ENCODE data around the gene MBOAT2.

Gene MBOAT2

DNA sequence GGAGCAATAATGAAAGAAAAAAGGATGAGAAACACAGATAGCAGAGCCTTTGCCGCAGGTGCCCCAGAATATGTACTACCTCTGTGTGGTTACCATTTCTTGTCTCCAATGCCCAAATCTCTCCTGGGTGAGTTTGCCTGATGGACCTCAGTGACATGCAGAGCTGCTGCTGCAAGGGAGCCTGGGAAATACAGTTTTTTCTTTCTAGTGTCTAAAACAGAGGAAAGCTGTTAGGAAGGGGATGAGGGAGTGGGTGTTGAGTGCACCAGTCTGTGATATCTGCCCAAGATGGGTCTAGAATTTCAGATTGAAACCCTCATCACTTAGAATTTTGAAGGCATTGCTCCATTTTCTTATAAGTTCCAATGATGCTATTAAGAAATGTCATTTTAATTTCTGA, 9.9 kb upstream of the MBOAT2 start:
- TF ChIP-seq EZH2phosphoT487 (conservative IDR thresholded peaks at IDR 0.05; ENCODE audit: low read length) = no peak
- TF ChIP-seq, protein P1, sequence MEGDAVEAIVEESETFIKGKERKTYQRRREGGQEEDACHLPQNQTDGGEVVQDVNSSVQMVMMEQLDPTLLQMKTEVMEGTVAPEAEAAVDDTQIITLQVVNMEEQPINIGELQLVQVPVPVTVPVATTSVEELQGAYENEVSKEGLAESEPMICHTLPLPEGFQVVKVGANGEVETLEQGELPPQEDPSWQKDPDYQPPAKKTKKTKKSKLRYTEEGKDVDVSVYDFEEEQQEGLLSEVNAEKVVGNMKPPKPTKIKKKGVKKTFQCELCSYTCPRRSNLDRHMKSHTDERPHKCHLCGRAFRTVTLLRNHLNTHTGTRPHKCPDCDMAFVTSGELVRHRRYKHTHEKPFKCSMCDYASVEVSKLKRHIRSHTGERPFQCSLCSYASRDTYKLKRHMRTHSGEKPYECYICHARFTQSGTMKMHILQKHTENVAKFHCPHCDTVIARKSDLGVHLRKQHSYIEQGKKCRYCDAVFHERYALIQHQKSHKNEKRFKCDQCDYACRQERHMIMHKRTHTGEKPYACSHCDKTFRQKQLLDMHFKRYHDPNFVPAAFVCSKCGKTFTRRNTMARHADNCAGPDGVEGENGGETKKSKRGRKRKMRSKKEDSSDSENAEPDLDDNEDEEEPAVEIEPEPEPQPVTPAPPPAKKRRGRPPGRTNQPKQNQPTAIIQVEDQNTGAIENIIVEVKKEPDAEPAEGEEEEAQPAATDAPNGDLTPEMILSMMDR (IDR thresholded peaks at IDR 0.05; ENCODE audit: insufficient read depth, low read length, poor library complexity, severe bottlenecking) = no peak
- Histone ChIP-seq H3K4me3 (ENCODE audit: insufficient read depth, low read length, poor library complexity, severe bottlenecking) (no peak overlapping the region), H3F3A (ENCODE audit: insufficient read depth) (no peaks in the 10 kb centered on the region), H3K9me3 (ENCODE audit: insufficient read depth, low read length) (no peaks in the 10 kb centered on the region), H3K9ac (ENCODE audit: low read length) (no peak overlapping the region), H3K4me2 (ENCODE audit: low read depth, low read length, poor library complexity, severe bottlenecking) (no peak overlapping the region), H4K20me1 (ENCODE audit: low read depth, low read length) (no peaks in the 10 kb centered on the region), H3K36me3 (ENCODE audit: low read length) (no peaks in the 10 kb centered on the region), H3K79me2 (ENCODE audit: insufficient read depth, low read length) (no peaks in the 10 kb centered on the region), H3K27me3 (ENCODE audit: low read length) (no peaks in the 10 kb centered on the region), H2AFZ (ENCODE audit: low read depth, low read length, severe bottlenecking) (no peak overlapping the region), H3K27ac (ENCODE audit: low read depth, low read length) (no peak overlapping the region), H3K9me2 (replicated peaks; ENCODE audit: insufficient read depth, low read length) (no peaks in the 10 kb centered on the region)

DNA sequence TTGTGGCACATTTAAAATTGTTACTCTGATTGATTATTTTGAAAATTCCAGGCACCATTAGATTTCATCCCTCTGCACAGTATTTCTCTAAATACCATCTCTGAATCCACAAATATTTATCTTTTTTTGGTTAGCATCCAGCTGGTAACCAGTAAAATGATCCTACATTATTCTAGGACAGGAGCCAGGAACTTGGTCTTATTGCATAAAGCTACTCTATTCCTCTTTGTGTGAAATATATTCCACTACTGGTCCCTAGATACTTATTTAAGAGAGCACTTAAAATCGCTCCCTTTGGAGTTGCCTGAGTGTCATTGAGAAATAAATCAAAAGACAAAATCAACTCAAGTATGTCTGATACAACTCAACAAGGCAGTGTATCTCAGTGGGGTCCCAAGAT, 7.4 kb upstream of the MBOAT2 start:
- H3K27ac ChIP-seq (ENCODE audit: low read depth, low read length) = no peak overlapping the region
- H3K4me3 ChIP-seq (ENCODE audit: insufficient read depth, low read length, poor library complexity, severe bottlenecking) = no peak overlapping the region
- TF ChIP-seq, protein P1 (IDR thresholded peaks at IDR 0.05; ENCODE audit: insufficient read depth, low read length, poor library complexity, severe bottlenecking) = no peak
- no peak for TF ChIP-seq EZH2phosphoT487 (conservative IDR thresholded peaks at IDR 0.05; ENCODE audit: low read length)

DNA sequence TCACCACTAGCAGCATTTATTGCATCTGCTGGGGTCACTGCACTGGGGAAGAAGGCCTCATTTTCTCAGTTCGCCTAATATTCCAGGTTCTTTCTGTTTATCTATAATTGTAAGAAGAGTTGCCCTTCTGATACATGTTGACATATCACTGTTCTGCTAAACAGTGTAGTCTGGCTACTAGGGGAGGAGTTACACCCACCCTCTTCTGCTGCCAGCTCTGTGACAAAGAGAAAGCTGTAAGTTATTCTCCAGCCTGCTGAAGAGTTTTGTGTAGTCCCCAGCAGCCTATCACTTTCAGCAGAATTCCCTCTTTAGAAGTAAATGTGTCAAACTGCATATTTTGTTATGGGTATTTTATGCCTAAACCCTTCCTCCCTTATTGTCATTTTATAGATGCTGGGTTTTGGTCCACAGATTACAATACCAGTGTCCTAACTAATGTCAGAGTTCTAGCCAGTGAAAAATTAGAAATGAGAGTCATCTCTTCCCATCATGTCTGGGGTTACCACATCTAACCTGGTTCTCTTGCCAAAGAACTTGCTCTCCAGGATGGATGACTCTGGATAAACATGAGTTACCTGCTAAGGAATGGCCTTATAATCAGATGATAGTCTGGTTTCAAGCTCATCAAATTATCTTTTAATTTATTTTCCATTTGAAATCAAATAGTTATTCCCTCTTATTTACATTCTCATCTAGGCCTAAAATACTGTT, 5.6 kb upstream of the MBOAT2 start:
- H4K20me1 ChIP-seq (ENCODE audit: low read depth, low read length) = no peaks in the 10 kb centered on the region

More for the DNA sequence above, 7.4 kb upstream of the MBOAT2 start:
- Histone ChIP-seq H3K27me3 (ENCODE audit: low read length) (no peaks in the 10 kb centered on the region), H2AFZ (ENCODE audit: low read depth, low read length, severe bottlenecking) (no peak overlapping the region), H3K9ac (ENCODE audit: low read length) (no peak overlapping the region), H3F3A (ENCODE audit: insufficient read depth) (no peaks in the 10 kb centered on the region), H3K9me3 (ENCODE audit: insufficient read depth, low read length) (no peaks in the 10 kb centered on the region), H3K79me2 (ENCODE audit: insufficient read depth, low read length) (no peaks in the 10 kb centered on the region), H4K20me1 (ENCODE audit: low read depth, low read length) (no peaks in the 10 kb centered on the region), H3K4me2 (ENCODE audit: low read depth, low read length, poor library complexity, severe bottlenecking) (no peak overlapping the region), H3K36me3 (ENCODE audit: low read length) (no peaks in the 10 kb centered on the region), H3K9me2 (replicated peaks; ENCODE audit: insufficient read depth, low read length) (no peaks in the 10 kb centered on the region)

More for the DNA sequence above, 5.6 kb upstream of the MBOAT2 start:
- H3K27me3 ChIP-seq (ENCODE audit: low read length) = no peaks in the 10 kb centered on the region
- H3F3A ChIP-seq (ENCODE audit: insufficient read depth) = no peaks in the 10 kb centered on the region
- H3K79me2 ChIP-seq (ENCODE audit: insufficient read depth, low read length) = no peaks in the 10 kb centered on the region
- TF ChIP-seq EZH2phosphoT487 (conservative IDR thresholded peaks at IDR 0.05; ENCODE audit: low read length) = no peak
- TF ChIP-seq, protein P1 (IDR thresholded peaks at IDR 0.05; ENCODE audit: insufficient read depth, low read length, poor library complexity, severe bottlenecking) = no peak
- no peak overlapping the region for H3K9ac ChIP-seq (ENCODE audit: low read length)
- no peaks in the 10 kb centered on the region for H3K36me3 ChIP-seq (ENCODE audit: low read length)
- no peak overlapping the region for H3K27ac ChIP-seq (ENCODE audit: low read depth, low read length)
- no peaks in the 10 kb centered on the region for H3K9me3 ChIP-seq (ENCODE audit: insufficient read depth, low read length)
- no peak overlapping the region for H2AFZ ChIP-seq (ENCODE audit: low read depth, low read length, severe bottlenecking)
- H3K9me2 ChIP-seq (replicated peaks; ENCODE audit: insufficient read depth, low read length) = no peaks in the 10 kb centered on the region
- no peak overlapping the region for H3K4me2 ChIP-seq (ENCODE audit: low read depth, low read length, poor library complexity, severe bottlenecking)
- H3K4me3 ChIP-seq (ENCODE audit: insufficient read depth, low read length, poor library complexity, severe bottlenecking) = no peak overlapping the region

All from SU-DHL-6 (cell line).